GM21737 (cell line): ENCODE measurements around the gene S1PR3.

Experiments used
- ATAC-seq: cut with Tn5 transposase; IDR thresholded peaks from one replicate; pipeline ENCODE4 v1.9.1; 2021; ENCODE audit warnings: mild to moderate bottlenecking, moderate library complexity; ENCODE audit not compliant: unreplicated experiment

The S1PR3 gene

DNA sequence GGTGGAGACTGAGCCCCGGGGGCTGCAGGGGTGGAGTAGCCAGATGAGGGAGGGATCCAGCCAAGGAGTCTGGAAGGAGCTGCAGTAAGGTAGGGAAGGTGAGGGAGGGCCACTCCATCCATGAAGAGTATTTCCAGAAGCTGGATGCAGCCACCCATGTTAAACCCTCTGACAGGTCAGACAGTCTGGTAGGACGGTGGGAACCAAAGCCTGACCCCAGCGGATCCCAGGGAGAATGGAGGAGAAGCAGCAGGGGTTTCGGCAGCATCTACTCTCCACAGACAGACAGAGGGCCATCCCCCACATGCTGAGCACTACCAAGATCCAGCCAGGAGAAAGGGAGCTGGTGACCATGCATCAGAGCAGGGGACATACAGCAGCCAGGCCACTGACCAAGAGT lies 22.5 kb upstream of the S1PR3 start:
- ATAC-seq, result no peak

DNA sequence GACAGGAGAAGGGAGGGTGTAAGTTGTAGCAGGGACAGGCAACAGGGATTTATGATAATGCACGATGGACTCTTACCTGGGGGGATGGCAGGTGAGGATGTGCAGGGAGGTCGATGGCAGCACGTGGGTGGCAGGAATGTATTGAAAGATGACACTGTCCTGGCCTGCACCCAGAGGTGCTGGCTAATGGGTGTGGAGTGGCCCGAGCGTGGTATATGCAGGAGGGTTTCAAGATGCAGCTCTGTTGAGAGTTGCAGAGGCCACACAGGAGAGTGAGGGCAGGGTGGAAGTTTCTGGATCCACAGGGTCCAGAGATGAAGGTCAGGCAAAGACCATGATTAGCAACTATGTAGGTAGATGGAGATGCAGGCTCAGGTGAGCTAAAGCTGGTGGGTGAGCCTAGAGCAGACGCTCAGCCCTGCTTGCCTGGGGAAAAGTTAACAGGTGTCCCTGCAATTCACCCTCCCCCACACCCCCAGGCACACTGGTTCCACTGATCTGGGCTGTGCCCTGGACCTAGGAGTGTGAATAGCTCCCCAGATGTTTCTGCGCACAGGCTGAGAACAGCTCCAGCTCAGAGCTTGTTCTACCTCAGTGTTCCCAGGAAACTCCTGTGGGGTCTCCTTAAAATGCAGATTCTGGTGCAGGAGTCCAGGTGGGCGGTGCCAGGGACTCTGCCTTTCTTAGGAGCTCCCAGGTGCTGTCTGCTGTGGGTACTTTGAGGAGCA lies 21.5 kb upstream of the S1PR3 start:
- no peak for ATAC-seq

DNA sequence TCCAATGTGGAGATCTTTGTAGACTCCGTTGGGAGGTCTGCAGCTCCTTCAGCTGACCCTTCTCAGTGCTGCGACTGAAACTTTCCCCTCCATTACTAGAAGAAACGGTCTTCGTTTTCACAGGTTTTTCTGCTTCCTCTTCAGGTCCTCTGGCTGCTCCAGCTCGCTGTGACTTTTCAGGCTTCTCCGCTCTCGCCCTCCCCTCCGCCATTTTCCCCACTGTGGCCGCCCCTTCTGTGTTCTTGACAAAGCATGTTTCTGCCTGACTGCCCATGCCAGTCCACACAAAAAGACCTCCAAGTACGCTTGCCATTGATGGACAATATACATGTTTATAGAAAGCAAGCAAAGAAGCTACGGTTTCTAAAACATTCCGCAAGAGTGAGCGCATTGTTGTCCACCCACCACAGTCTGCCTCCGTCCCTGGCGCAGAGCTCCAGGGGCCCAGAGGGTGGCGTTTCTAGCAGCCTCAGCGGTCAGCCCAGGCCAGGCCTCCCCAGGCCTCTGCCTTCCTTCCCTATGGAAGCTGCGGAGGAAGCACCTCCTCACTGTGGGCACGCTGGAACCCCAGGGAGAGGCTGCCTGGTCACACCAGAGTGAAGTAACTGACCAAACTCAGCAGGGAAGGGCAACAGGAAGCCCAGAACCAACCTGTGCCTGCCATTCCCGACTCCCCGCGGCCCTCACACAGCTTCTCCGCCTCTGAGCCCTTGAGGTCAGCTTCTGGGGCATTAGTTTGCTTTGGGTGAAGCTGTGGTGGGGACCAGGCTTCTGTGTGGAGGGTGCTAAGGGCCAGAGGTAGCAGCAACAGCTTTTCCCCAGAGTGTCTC lies 19.9 kb upstream of the S1PR3 start:
- no peak for ATAC-seq

DNA sequence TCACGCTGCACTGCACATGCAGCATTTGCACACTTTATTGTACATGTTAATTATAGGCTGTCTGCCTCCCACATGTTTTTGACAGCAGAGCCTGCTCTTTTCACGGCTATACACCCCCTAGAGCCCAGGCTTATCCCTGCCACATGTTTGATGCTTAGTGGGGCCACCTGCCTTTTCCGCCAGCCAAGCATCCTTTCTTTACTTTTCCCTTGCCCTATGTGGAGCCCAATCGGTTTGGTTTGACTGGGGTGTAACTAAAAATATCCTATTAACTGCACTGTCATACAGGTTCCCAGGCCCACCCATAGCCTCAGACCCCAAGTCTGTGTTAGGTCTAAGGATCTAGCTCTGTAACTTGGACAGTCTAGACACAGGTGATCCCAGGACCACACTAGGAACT lies 18.9 kb upstream of the S1PR3 start:
- no peak for ATAC-seq

DNA sequence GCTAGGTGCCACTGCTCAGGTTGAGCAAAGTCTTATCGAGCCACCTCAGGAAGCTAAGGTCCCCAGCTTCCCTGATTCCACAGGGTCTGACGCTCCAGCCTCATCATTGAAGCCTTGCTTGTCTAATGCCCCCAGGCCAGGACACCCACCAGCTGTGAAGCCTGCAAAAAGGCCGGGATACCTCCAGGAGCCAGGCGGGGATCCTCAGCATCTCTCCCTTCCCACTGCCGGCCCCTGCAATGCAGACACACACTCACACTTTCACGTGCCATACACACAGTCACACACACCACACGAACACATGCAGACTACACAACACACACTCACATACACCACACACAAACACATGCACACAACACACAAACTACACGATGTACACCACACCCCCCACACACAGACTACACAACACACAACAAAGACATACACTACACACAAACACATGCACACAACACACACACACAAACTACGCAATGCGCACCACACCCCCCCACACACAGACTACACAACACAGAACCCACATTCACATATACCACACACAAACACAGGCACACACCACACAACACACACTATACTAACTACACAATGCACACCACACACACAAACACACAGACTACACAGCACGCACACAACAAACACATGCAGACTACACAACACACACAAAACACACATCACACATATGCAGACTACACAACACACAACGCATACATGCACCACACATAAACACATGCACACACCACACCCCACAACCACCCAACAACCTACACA lies 17.8 kb upstream of the S1PR3 start:
- ATAC-seq, result no peak

DNA sequence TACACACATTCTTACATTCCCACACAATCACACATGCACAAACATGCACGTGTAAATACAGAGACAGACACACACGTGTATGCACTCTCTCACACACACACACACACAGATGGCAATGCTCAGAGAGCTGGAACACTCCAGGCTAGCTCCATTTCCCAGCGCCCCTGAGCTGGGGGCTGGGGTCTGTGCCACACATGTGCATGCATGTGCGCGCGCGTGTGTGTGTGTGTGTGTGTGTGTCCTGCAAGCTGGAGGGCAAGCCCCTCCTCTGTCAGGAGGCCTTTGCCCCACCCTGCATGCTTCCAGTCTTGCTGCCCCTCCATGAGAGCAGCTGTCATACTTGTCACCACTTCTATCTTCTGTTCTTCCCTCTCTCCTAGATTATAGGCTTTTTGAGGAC lies 16.6 kb upstream of the S1PR3 start:
- ATAC-seq, result no peak

DNA sequence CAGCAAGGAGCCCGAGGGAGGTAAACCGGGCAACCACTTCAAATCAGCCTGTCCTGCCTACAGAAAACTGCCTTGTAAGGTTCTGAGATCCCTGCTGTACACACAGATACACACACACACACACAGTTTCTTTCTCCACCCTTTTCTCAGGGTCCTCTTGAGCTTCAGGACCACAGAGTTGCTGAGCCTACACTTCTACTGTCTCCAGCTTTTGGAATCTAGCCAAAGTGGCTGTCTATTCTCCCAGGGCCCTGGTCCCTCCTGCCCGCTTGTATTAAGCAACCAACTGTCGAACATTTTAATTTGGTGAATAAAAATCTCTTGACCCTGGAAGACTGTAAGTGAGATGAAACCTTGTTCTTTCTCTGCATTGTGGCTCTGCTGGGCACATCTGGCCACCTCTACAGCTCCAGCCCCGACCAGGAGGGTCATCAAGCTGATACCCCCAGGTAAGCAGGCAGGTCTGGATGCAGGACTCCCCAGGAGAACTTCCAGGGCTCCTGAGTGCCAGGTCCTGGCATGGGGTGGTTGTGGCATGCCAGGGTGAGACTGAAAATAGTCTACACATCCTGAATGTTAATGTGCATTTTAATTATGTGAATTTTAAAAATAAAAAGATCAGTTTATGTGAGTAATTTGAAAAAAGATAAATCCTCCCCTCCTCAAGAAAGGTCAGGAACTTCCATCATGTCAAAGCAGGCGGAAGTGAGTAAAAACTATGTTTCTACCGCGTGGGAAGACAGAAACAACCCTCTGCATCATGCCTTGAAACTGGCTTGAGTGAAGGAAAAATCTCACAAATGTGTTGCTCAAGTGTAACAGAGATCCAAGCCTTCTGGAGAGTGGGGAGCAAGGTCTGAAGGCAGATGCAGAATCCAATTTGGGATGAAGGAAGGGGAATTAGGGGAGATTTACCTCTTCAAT lies 15.0 kb upstream of the S1PR3 start:
- ATAC-seq, result no peak

DNA sequence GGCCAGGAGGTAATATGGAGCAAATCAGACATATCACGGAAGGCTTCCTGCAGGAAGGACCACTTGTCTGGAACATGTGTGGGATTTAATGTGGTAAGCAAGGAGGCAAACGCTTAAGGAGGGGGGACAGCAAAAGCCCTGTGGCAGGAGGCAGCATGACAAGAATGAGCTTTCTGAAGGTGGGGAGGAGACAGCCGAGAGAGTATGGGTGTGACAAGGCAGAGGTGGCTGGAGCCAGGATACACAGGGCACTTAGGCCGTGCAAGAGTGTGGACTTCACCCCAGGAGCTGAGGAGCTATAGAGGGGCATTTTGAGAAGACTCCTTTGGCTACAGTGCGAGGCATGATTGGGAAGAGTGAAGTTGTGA lies 14.4 kb upstream of the S1PR3 start:
- ATAC-seq, result no peak

DNA sequence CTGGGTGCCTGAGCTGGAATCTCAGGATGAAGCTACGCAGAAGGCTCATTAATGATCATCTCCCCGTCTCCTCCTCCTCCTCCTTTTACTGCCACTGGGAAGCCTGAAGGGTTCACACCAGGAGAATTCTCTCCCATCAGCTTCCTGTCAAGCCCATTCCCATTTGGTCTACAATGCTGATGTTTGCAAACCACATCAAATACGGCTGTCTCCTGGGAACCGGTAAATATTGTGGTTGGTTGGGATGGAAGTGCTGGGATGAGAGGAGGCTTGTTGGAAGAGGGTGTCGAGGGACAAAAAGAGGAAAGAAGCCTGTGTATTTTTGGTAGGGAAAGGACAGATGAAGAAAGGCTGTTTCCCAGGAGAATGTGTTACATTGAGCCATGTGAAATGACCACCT lies 13.2 kb upstream of the S1PR3 start:
- ATAC-seq, result no peak

DNA sequence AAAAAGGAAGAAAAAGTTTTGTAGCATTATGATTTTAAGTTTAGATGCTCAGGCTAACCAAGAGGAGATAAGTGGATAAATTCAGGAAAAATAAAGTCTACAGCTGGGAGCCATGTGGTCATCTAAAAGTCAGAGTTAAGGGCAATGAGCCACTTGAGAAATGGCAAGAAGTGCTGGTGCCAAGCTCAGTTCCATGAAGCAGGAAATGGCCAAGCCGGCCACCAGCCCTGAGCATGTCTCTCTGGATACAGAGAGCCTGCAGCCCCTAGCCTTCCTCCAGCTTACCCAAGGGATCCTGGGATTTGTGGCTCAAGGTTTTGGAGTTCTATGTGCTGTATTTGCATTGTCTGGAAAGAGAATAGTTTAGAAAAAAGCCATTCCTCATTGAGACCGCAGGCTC lies 12.2 kb upstream of the S1PR3 start:
- no peak for ATAC-seq

DNA sequence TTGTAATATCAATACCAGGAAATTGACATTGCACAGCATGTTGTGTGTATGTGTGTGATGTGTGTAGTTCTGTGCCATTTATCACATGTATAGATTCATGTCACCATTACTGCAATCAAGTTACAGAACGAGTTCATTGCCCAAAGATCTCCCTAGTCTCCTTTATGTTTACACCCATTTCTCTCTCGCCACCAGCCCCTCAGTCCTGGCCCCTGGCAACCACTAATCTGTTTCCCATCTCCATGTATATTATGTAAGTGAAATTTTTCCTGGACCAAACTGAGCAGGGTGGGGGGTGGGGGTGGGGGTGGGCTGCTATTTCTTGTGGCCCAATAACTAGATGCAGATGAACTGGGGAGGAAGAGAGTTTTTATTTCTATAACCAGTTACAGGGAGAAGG lies 11.5 kb upstream of the S1PR3 start:
- no peak for ATAC-seq

DNA sequence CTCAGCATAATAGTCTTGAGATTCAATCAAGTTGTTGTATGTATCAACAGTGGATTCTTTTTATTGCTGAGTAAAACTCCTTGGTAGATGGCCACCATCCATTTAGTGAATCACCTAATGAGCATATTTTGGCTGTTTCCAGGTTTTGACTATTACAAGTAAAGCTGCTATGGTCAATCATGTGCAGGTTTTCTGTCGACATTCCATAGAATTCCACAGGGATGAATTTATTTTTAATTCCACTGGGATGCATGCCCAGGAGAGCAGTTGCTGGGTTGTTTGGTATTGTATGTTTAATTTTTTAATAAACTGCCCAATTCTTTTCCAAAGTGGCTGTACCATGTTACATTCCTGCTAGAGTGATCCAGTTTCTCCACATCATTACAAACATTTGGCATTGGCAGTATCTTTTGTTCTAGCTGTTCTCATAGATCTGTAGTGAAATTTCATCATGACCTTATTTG lies 10.5 kb upstream of the S1PR3 start:
- no peak for ATAC-seq

DNA sequence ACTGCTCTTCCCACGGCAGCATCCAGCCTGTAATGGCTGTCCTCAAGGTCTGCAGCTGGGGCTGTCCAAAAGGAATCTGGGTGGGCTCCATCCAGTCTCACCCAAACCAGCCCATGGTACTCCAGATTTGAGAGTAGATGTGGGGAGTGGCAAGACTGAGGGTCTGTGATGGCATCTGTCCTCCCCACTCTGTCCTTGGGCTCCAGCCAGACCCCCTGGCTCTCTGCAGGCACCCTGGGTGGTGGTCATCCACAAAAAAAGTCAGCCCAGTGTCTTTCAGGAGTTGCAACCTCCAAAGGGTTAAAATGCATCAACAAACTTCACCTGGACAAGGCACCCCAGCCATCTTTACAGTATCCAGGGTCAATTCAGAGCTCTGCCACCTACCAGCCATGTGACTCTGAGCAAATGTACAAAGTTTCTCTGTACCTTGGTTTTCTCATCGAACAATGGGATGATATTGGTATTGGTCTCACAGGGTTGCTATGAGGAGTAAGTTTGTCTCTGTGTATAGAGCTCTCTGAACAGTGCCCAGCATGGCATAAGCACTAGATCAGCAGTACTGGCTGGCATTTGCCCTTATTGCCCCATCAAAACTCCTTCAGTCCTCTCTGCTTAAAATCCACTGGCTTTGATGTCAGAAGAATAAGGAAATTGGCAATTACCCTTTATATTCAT lies 7.3 kb upstream of the S1PR3 start:
- no peak for ATAC-seq

DNA sequence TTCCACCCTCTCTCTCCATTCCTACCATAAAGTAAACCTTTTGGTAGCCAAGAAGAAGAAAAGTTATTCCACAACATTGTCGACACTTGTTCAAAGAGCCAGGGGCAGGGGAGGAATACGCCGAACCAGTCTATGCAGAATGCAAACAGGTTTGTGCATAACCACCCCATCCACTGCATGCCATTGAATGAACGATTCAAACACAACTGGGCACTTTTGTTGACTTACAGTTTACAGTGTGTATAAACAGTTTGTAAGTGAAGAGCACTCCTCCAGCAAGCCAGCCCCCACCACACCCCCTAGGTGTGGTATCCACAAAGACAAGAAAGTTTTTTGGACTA lies 6.8 kb upstream of the S1PR3 start:
- no peak for ATAC-seq

DNA sequence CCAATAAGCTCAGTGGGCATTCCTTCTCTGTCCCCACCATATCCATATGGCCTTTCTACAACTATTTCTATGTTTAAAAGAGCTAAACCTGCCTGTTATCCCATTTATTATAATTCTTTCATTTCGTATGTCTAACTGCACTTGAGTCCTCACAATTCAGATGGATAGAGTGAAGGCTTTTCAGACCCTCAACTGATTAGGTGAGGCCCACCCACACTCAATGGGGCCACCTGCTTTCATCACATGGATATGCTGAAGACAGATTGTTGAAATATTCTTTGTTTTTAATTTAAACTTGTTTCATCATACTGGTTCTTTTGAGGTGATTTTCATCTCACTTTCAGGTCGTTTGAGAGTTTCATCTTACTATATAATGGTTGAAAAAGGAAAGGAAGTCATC lies 5.7 kb upstream of the S1PR3 start:
- no peak for ATAC-seq

DNA sequence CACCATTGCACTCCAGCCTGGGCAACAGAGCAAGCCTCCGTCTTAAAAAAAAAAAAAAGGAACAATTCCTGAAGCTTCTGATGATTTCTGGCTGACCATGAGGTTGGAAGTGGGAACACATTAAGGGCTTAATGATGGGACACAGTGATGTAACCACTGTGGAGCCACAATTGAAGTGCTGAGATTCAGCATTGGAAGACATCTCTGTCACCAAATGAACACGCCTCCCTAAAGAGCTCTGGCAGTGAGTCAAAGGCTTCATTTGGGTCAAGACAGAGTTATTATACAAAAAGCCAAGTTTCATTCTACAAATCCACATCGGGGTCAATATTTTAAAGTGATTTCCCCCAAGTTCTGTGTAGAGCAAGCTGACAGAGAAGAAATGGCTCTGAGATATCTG lies 4.5 kb upstream of the S1PR3 start:
- ATAC-seq, result no peak

DNA sequence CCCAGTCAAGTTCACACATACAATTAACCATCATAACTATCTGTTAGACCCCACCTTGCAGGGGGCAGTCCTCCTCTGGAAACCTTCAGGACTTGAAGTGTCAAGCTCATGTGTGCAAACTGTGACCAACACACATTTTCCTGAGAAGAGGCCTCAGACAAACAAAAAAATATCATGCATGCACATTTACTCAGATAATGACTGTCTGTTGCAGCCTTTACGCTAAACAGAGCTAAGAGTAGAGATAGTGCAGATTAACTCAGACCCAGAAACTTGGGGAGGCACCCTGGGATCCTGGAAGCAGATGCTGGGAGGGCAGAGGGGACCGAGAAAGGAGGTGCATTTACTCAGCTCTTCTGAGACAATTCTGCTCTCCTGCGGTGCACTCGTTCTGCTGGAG lies 3.6 kb upstream of the S1PR3 start:
- ATAC-seq, result no peak

DNA sequence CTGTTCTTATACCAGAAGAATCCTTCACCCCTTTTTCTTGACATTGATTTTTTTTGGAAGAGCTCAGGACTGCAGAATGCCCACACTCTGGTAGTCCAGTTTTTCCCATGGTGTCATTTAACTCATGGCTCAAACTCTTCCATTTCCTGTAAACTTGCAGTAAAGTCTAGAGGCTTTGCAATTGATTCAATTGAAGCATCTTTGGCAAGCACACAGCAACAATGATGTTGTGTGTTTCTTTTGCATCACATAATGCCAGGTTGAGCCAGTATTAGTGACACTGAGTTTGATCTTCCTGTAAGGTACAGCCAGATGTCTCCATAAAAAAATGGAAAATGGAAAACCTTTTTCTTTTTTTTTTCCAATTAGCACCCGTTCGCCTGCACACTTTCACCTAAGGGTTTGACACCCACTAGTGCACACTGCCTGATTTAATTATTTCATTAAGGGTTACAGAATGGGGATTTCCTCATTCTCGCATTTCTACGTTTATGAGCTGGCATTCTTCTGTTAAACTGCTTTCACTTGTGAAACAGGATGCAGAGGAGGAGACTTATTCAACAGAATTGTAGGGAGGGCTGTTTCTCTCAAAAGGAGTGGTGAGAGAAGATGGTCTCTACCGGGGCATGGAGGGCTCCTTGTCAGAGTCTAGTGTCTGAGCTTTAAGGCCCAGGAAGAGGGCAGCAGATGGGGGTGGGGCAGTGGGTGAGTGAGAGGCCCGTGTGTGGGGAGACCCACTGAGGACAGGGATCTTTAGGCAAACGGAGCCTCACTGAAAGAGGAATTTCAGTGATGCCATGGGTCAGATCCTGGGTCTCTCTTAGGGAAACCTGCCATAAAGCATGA lies 2.2 kb upstream of the S1PR3 start:
- no peak for ATAC-seq

DNA sequence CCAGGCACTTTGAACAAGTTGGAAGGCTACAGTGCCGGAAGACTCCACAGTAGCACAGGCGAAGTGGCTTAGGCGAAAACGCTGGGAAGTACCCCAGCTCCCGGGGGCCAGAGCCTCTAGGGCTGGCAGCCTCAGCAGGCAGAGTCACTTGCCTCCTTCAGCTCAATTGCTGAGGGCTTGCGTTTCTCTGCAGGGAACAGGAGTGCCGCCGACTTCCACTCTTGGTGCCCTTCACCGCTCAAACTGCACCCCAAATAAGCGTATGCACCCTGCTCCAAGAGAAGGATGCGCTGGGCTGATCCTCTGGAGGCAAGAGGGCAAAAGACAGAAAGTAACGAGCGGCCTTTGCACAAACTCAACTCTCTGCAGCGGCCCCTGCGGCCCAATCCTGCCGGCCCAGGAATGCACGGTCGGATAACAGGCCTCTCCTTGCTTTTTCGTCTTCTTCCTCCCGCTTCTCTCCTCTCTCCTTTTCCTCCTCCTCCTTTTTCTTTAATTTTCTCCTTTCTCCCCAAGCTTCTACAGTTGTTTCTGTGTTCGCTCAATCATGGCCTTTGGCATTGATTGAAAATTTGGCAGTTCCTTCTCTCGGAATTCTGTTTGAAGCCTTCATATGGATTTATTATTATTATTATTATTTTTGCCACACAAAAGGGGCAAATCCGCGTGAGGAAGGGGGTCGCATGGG lies 1.1 kb upstream of the S1PR3 start:
- ATAC-seq, result no peak
